ENCODE measurements around the gene IL12RB2. TPM values are rescaled to one million over a fixed set of nuclear protein-coding genes. Genes with fewer than 3 reads are reported as not detected.

IL12RB2 gene
- total RNA-seq, 1 donor from 2014 or later = 1.1 TPM

DNA sequence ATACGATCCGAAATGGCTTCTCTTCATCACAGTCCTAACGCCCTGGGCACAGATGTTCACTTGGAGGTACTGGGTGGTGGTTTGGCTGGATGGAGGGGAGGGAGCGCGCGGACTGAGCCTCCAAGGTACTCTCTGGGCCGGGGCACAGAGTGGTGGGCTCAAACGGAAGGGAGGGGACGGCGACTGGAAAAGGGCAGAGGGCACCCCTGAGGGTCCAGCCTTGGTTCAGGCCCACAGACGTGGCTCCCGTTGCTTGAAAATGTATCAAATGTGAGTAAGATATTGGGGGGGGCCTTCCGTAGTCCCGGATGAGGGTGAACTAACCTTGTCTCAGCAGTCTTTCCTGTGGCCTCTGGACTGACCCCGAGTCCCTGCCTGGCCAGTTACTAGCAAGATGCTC lies 463 bp downstream of the IL12RB2 start:
- no peak overlapping the region for H3K27ac Mint-ChIP-seq
- DNase-seq (no peak), ATAC-seq (ENCODE audit: low read depth) (no peak)
- H3K36me3 Mint-ChIP-seq (ENCODE audit: low read depth) = no peaks in the 10 kb centered on the region
- no peak for TF ChIP-seq CTCF (IDR thresholded peaks at IDR 0.05)
- H3K9me3 Mint-ChIP-seq = no peaks in the 10 kb centered on the region
- CTCF ChIA-PET = no interaction called here
- peaks cover 11% of the 10 kb centered on the region for H3K4me1 Mint-ChIP-seq
- intact Hi-C loops (cut with micrococcal nuclease) = loop anchor here (2.0 to 5.0 kb wide), 2 partner anchors 31 to 99 kb away; no protein-coding TSS in a partner anchor
- peaks cover 35% of the 10 kb centered on the region for H3K27me3 Mint-ChIP-seq
- peak overlapping the region; percentile 77 for H3K4me3 Mint-ChIP-seq
- POLR2A ChIA-PET = interaction anchor here (0.6 kb wide), 1 partner anchor 329 kb away, joined by 3 read pairs; no protein-coding TSS in a partner anchor

DNA sequence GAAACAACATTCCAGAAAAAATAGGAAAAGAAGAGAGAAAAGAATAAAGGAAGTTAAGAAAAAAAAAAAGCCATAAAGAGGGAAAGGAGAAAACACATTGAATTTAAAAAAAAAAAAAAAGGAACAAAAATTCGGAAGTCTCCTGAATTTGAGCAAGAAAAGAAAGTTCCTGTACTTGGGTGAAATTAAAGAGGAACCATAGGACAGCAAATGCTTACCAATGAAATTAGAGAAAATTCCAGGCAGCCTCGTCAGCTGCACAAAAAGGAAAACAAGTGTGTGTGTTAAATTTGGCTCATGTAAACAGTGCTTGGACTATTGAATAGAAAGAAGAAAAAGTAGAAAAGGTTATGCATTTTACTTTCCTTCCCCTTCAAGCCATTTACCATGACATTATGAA lies 4.9 kb downstream of the IL12RB2 start:
- Mint-ChIP-seq H3K4me3 (no peak overlapping the region), H3K27ac (no peak overlapping the region)

DNA sequence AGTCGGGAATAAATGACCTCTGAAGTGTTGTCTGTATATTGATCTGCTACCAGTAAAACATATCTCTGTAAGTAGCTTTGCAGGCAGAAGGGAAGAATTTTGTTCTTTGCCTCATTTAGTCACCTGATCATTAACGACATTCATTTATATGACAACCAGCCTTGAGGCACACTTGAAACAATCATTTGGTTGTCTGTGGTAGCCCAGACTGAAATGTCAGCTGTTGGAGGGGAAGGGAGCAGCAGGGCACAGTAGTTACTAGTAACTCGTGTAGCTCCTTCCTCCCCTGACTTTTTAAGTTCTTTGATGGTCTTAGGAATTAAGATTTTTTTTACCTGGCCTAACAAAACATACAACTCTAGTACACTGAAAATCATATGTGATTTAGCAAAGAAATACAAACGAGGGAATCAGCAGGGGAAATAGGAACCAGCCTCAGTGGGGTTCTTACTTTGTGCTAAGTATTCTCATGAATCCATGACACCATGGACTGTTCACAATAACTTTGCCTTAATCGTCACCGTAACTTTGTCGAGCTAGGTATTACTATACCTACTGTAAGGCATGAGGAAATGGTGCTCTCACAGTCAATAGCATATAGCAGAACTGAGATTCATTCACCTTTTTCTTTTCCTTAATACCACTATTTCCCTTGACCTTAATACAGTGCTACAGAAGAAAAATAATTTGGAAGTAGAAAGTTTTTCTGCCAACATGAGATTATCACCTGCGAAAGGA lies 6.4 kb downstream of the IL12RB2 start:
- Mint-ChIP-seq H3K4me1 (no peaks in the 10 kb centered on the region), H3K27me3 (peaks cover 13% of the 10 kb centered on the region), H3K4me3 (no peak overlapping the region), H3K9me3 (no peaks in the 10 kb centered on the region), H3K36me3 (ENCODE audit: low read depth) (no peaks in the 10 kb centered on the region), H3K27ac (no peak overlapping the region)
- TF ChIP-seq CTCF (IDR thresholded peaks at IDR 0.05) = no peak
- POLR2A ChIA-PET = interaction anchor here (0.6 kb wide), 1 partner anchor 9 kb away, joined by 5 read pairs; no protein-coding TSS in a partner anchor
- ATAC-seq (ENCODE audit: low read depth) (no peak), DNase-seq (no peak)
- CTCF ChIA-PET = no interaction called here
- intact Hi-C loops (cut with micrococcal nuclease) = no loop called here

More for the DNA sequence above, 4.9 kb downstream of the IL12RB2 start:
- DNase-seq (no peak), ATAC-seq (ENCODE audit: low read depth) (no peak)
- Mint-ChIP-seq H3K9me3 (no peaks in the 10 kb centered on the region), H3K4me1 (peaks cover 6% of the 10 kb centered on the region), H3K27me3 (peaks cover 22% of the 10 kb centered on the region), H3K36me3 (ENCODE audit: low read depth) (no peaks in the 10 kb centered on the region)
- POLR2A ChIA-PET = interaction anchor here (0.6 kb wide), 1 partner anchor 145 kb away, joined by 3 read pairs; no protein-coding TSS in a partner anchor
- no peak for TF ChIP-seq CTCF (IDR thresholded peaks at IDR 0.05)
- CTCF ChIA-PET = no interaction called here
- intact Hi-C loops (cut with micrococcal nuclease) = no loop called here

- POLR2A ChIA-PET = interaction anchor here (0.6 kb wide), 1 partner anchor 10 kb away, joined by 5 read pairs; no protein-coding TSS in a partner anchor
- intact Hi-C loops (cut with micrococcal nuclease) = no loop called here
- no peak for DNase-seq
Measured at GRCh38 chr1:67314696-67315095, 7.0 kb downstream of the IL12RB2 start.

More at GRCh38 chr1:67314696-67315095, 7.0 kb downstream of the IL12RB2 start:
- Mint-ChIP-seq H3K9me3 (no peaks in the 10 kb centered on the region), H3K27me3 (peaks cover 8% of the 10 kb centered on the region), H3K27ac (no peak overlapping the region), H3K36me3 (ENCODE audit: low read depth) (no peaks in the 10 kb centered on the region), H3K4me1 (no peaks in the 10 kb centered on the region), H3K4me3 (no peak overlapping the region)
- CTCF ChIA-PET = no interaction called here
- no peak for ATAC-seq (ENCODE audit: low read depth)
- TF ChIP-seq CTCF (IDR thresholded peaks at IDR 0.05) = no peak

Measured in activated B cell treated with CpG ODN at 0.5 μM for 24 hours (primary cell).